ENCODE measurements around the gene TJP3. TPM values are rescaled to one million over a fixed set of nuclear protein-coding genes. Genes with fewer than 3 reads are reported as not detected.

Gene TJP3
- total RNA-seq, 1 donor from 2014 or later = 2.0 TPM

GRCh38 chr19:3722443-3723109, 14.4 kb downstream of the TJP3 start:
- Histone ChIP-seq H3K36me3 (ENCODE audit: insufficient read depth, low read length) (no peaks in the 10 kb centered on the region), H3K9me3 (ENCODE audit: insufficient read depth, low read depth, low read length) (no peaks in the 10 kb centered on the region), H3K79me2 (ENCODE audit: insufficient read depth, low read length) (no peaks in the 10 kb centered on the region), H4K20me1 (ENCODE audit: insufficient read depth, low read length) (no peaks in the 10 kb centered on the region), H3K4me3 (ENCODE audit: insufficient read depth, low read depth, low read length) (no peak overlapping the region), H2AFZ (ENCODE audit: low read depth, low read length) (no peak overlapping the region), H3K9ac (ENCODE audit: low read length) (no peak overlapping the region), H3K4me1 (ENCODE audit: insufficient read depth, low read length) (no peaks in the 10 kb centered on the region), H3K27me3 (ENCODE audit: insufficient read depth, low read length) (peaks cover 17% of the 10 kb centered on the region), H3K27ac (ENCODE audit: low read depth, low read length) (no peak overlapping the region), H3K4me2 (ENCODE audit: low read length) (no peak overlapping the region)
- DNase-seq (ENCODE audit: low read depth) (no peak), FAIRE-seq (no peak)
- peak overlapping the region; percentile 34 for H3K4me3 Mint-ChIP-seq (ENCODE audit: unreplicated experiment)
- no peak for TF ChIP-seq CTCF (IDR thresholded peaks at IDR 0.05; ENCODE audit: insufficient read depth, low read depth, low read length)
- H3K9me3 Mint-ChIP-seq (ENCODE audit: unreplicated experiment) = no peaks in the 10 kb centered on the region
- H3K27me3 Mint-ChIP-seq (ENCODE audit: low read depth, unreplicated experiment) = peaks cover 13% of the 10 kb centered on the region
- H3K4me1 Mint-ChIP-seq (ENCODE audit: low read depth, unreplicated experiment) = no peaks in the 10 kb centered on the region
- H3K27ac Mint-ChIP-seq (ENCODE audit: unreplicated experiment) = no peak overlapping the region
- H3K36me3 Mint-ChIP-seq (ENCODE audit: low read depth, unreplicated experiment) = no peaks in the 10 kb centered on the region

- Mint-ChIP-seq H3K9me3 (ENCODE audit: unreplicated experiment) (no peaks in the 10 kb centered on the region), H3K36me3 (ENCODE audit: low read depth, unreplicated experiment) (no peaks in the 10 kb centered on the region), H3K27me3 (ENCODE audit: low read depth, unreplicated experiment) (peaks cover 14% of the 10 kb centered on the region), H3K27ac (ENCODE audit: unreplicated experiment) (no peak overlapping the region), H3K4me3 (ENCODE audit: unreplicated experiment) (no peak overlapping the region), H3K4me1 (ENCODE audit: low read depth, unreplicated experiment) (no peaks in the 10 kb centered on the region)
- Histone ChIP-seq H3K9me3 (ENCODE audit: insufficient read depth, low read depth, low read length) (no peaks in the 10 kb centered on the region), H3K79me2 (ENCODE audit: insufficient read depth, low read length) (no peaks in the 10 kb centered on the region), H3K36me3 (ENCODE audit: insufficient read depth, low read length) (no peaks in the 10 kb centered on the region), H3K27ac (ENCODE audit: low read depth, low read length) (no peak overlapping the region), H3K9ac (ENCODE audit: low read length) (no peak overlapping the region), H3K27me3 (ENCODE audit: insufficient read depth, low read length) (peaks cover 17% of the 10 kb centered on the region), H3K4me3 (ENCODE audit: insufficient read depth, low read depth, low read length) (no peak overlapping the region), H4K20me1 (ENCODE audit: insufficient read depth, low read length) (no peaks in the 10 kb centered on the region), H3K4me2 (ENCODE audit: low read length) (no peak overlapping the region), H3K4me1 (ENCODE audit: insufficient read depth, low read length) (no peaks in the 10 kb centered on the region), H2AFZ (ENCODE audit: low read depth, low read length) (no peak overlapping the region)
- TF ChIP-seq EZH2 (IDR thresholded peaks at IDR 0.05; ENCODE audit: insufficient read depth, low read length) = no peak
- no peak for TF ChIP-seq CTCF (IDR thresholded peaks at IDR 0.05; ENCODE audit: insufficient read depth, low read depth, low read length)
- no peak for DNase-seq (ENCODE audit: low read depth)
- no peak for FAIRE-seq
These were observed 14.9 kb downstream of the TJP3 start for GRCh38 chr19:3723110-3723488.

GRCh38 chr19:3723883-3724282, 15.7 kb downstream of the TJP3 start:
- Histone ChIP-seq H3K36me3 (ENCODE audit: insufficient read depth, low read length) (no peaks in the 10 kb centered on the region), H4K20me1 (ENCODE audit: insufficient read depth, low read length) (no peaks in the 10 kb centered on the region), H3K9me3 (ENCODE audit: insufficient read depth, low read depth, low read length) (no peaks in the 10 kb centered on the region), H3K9ac (ENCODE audit: low read length) (no peak overlapping the region), H3K4me3 (ENCODE audit: insufficient read depth, low read depth, low read length) (no peak overlapping the region), H3K27me3 (ENCODE audit: insufficient read depth, low read length) (peaks cover 17% of the 10 kb centered on the region), H2AFZ (ENCODE audit: low read depth, low read length) (no peak overlapping the region), H3K79me2 (ENCODE audit: insufficient read depth, low read length) (no peaks in the 10 kb centered on the region), H3K27ac (ENCODE audit: low read depth, low read length) (no peak overlapping the region), H3K4me1 (ENCODE audit: insufficient read depth, low read length) (no peaks in the 10 kb centered on the region), H3K4me2 (ENCODE audit: low read length) (no peak overlapping the region)
- FAIRE-seq = no peak
- Mint-ChIP-seq H3K36me3 (ENCODE audit: low read depth, unreplicated experiment) (no peaks in the 10 kb centered on the region), H3K4me1 (ENCODE audit: low read depth, unreplicated experiment) (no peaks in the 10 kb centered on the region), H3K9me3 (ENCODE audit: unreplicated experiment) (no peaks in the 10 kb centered on the region), H3K27me3 (ENCODE audit: low read depth, unreplicated experiment) (peaks cover 14% of the 10 kb centered on the region), H3K4me3 (ENCODE audit: unreplicated experiment) (no peak overlapping the region), H3K27ac (ENCODE audit: unreplicated experiment) (no peak overlapping the region)
- DNase-seq (ENCODE audit: low read depth) = no peak
- TF ChIP-seq EZH2 (IDR thresholded peaks at IDR 0.05; ENCODE audit: insufficient read depth, low read length) (no peak), CTCF (IDR thresholded peaks at IDR 0.05; ENCODE audit: insufficient read depth, low read depth, low read length) (no peak)

All from astrocyte (in vitro differentiated cells and primary cell).